BJ (cell line): ENCODE data around the gene FUCA1. TPM values are rescaled to one million over a fixed set of nuclear protein-coding genes. Genes with fewer than 3 reads are reported as not detected.
"Not testable (repeated sequence)": the region's sequence is repeated elsewhere in the genome, so short reads cannot be mapped to it uniquely, and the experiment has no call there.

Experiments
- CTCF ChIA-PET: fragments of 350-600 bp; formaldehyde crosslinking; extraction: SDS; loops from one replicate; lab custom pipeline; 2021; ENCODE audit warnings: antibody characterized with exemption, inconsistent platforms; lab: Yijun Ruan, JAX
- POLR2A ChIA-PET: fragments of 300-600 bp; sonication (Branson Sonifier 250); formaldehyde crosslinking; extraction: SDS; loops from one replicate; lab custom pipeline; 2021; ENCODE audit warnings: antibody characterized with exemption; lab: Charles Lee
- DNase-seq: peaks from one replicate; pipeline ENCODE4 v3.0.0-alpha.2; 2011; ENCODE audit warnings: low read depth
- H3K27me3 ChIP-seq: 2 replicates; pipeline ENCODE4 v1.6.0; 2011; ENCODE audit warnings: low read length; ENCODE audit not compliant: control insufficient read depth, insufficient read depth
- H3K36me3 ChIP-seq: 2 replicates; pipeline ENCODE4 v1.5.1; 2011; ENCODE audit warnings: low read length; ENCODE audit not compliant: control insufficient read depth, insufficient read depth
- H3K4me3 ChIP-seq: 2 replicates; pipeline ENCODE4 v1.5.1; 2011; ENCODE audit warnings: low read depth, mild to moderate bottlenecking, control low read depth, low read length
- polyA plus RNA-seq: library from polyadenylated mRNA; depleted of rRNA; stranded (reverse); fragments of >200 nt; gene quantifications from 2 replicates; pipeline ENCODE4 v1.2.3, GENCODE V29; 2011
- TF ChIP-seq, protein P1 (sequence below): IDR thresholded peaks from 2 replicates; pipeline ENCODE4 v1.5.1; 2011; ENCODE audit warnings: low read depth, mild to moderate bottlenecking, control low read depth, inconsistent platforms, low read length, moderate library complexity; ENCODE audit not compliant: insufficient read depth

Gene FUCA1
- polyA plus RNA-seq, 1 experiment = 12.5 TPM

DNA sequence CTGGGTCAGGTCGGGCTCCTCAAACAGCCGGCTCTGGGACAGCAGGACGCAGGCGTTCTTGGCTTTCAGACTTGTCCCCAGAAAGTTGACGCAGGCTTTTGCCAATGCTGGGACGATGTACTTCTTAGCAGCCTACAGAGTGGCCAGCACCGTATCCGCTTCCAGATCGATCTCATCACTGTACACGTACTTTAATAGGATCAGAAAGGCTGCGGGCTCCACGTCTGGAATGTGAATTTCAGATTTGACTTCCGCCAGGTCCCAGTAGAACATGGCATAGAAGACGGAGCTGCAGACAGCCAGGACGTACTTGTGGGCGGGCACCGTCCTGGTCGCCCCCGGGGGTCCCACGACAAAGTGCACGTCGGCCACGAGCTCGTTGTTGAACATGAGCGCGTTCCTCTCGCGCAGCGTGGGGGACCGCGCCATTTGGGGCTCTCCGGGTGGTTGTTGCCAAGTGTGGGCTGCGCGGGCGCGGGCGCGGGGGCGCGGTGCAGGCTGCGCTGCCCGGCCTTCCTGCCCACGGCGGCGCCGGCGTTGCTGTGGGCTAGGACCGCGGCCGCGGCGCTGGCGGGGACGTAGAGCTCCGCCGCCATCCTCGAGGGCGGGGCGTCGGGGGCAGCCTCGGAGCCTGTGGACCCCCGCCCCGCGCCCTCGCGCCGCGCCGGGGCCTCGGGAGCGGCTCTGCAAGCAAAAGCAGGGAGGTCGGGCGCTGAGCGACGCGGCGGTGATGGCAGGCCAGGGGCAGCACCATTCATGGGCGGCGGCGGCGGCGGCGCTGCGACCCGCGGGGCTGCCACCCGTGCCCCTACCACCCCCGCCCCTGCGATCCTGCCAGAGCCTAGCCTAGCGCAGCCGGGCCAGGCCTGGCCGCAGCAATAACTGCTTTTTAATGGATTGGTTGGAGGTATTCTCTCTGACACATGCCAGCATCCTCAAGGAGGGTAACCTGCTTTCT lies 34.5 kb upstream of the FUCA1 start:
- ChIA-PET CTCF (interaction anchor here (0.6 to 1.4 kb wide), 2 partner anchors 92 to 144 kb away, joined by 3 read pairs; no protein-coding TSS in a partner anchor), POLR2A (no interaction called here)

DNA sequence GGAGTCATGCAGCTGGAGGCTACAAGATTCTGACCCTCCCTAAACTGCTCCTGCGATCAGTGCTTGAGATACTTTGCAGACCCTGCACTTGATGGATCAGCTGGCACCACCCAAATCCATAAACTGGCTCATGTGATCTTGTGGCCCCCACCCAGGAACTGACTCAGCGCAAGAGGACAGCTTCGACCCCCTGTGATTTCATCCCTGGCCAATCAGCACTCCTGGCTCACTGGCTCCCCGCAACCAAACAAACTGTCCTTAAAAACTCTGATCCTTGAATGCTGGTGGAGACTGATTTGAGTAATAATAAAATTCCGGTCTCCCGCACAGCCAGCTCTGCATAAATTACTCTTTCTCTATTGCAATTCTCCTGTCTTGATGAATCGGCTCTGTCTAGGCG lies 31.9 kb upstream of the FUCA1 start:
- H3K27me3 ChIP-seq = peaks cover 28% of the 10 kb centered on the region
- H3K4me3 ChIP-seq, POLR2A ChIA-PET, DNase-seq, H3K36me3 ChIP-seq: not testable (repeated sequence)
- CTCF ChIA-PET = interaction anchor here (0.8 to 2.1 kb wide), 2 partner anchors 9 to 17 kb away, joined by 3 to 6 read pairs; no protein-coding TSS in a partner anchor

More for the DNA sequence above, 34.5 kb upstream of the FUCA1 start:
- TF ChIP-seq, protein P1, sequence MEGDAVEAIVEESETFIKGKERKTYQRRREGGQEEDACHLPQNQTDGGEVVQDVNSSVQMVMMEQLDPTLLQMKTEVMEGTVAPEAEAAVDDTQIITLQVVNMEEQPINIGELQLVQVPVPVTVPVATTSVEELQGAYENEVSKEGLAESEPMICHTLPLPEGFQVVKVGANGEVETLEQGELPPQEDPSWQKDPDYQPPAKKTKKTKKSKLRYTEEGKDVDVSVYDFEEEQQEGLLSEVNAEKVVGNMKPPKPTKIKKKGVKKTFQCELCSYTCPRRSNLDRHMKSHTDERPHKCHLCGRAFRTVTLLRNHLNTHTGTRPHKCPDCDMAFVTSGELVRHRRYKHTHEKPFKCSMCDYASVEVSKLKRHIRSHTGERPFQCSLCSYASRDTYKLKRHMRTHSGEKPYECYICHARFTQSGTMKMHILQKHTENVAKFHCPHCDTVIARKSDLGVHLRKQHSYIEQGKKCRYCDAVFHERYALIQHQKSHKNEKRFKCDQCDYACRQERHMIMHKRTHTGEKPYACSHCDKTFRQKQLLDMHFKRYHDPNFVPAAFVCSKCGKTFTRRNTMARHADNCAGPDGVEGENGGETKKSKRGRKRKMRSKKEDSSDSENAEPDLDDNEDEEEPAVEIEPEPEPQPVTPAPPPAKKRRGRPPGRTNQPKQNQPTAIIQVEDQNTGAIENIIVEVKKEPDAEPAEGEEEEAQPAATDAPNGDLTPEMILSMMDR = no peak
- no peak for DNase-seq
- H3K36me3 ChIP-seq = no peaks in the 10 kb centered on the region
- H3K4me3 ChIP-seq = no peak overlapping the region
- H3K27me3 ChIP-seq = peaks cover 23% of the 10 kb centered on the region

DNA sequence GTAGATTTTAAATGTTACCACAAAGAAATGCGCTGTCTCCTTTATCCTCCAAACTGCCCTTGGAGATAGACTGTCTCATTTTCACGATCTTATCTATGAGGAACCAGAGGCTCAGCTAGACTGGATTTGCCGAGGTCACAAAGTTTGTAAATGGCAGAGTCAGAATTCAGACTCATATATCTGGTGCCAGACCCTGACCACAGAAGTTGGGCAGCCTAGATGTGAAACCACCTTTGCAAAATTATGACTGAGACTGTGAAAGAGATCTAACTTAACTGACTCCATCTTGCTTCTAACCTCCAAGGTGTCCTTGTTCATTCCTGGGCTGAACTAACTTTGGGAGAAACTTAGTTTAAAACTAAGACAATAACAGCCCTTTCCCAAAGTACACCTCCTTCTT lies 31.0 kb upstream of the FUCA1 start:
- Histone ChIP-seq H3K27me3 (peaks cover 23% of the 10 kb centered on the region), H3K36me3 (no peaks in the 10 kb centered on the region), H3K4me3 (no peak overlapping the region)
- no peak for DNase-seq
- ChIA-PET CTCF (interaction anchor here (0.6 kb wide), 1 partner anchor 90 kb away, joined by 3 read pairs; no protein-coding TSS in a partner anchor), POLR2A (no interaction called here)
- TF ChIP-seq, protein P1 = no peak

DNA sequence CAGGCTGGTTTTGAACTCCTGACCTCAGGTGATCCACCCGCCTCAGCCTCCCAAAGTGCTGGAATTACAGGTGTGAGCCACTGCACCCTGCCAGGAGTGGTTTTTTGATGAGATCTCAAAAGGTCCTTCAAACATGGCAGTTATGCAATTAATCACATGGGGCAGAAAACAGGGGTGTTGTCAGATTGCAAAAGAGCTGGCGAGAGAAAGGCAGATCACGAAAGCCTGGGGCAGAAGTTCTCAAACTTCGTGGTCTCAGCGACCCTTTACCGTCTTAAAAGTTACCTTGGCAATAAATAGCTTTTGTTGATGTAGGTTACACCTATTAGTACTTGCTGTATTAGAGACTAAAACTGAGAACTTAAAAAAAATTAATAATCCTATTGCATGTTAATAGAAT lies 29.0 kb upstream of the FUCA1 start:
- Histone ChIP-seq H3K27me3 (peaks cover 15% of the 10 kb centered on the region), H3K4me3 (no peak overlapping the region), H3K36me3 (no peaks in the 10 kb centered on the region)
- DNase-seq = no peak
- ChIA-PET POLR2A (no interaction called here), CTCF (interaction anchor here (0.9 to 1.0 kb wide), 3 partner anchors 9 to 87 kb away, joined by 3 read pairs; no protein-coding TSS in a partner anchor)
- TF ChIP-seq, protein P1 = no peak

DNA sequence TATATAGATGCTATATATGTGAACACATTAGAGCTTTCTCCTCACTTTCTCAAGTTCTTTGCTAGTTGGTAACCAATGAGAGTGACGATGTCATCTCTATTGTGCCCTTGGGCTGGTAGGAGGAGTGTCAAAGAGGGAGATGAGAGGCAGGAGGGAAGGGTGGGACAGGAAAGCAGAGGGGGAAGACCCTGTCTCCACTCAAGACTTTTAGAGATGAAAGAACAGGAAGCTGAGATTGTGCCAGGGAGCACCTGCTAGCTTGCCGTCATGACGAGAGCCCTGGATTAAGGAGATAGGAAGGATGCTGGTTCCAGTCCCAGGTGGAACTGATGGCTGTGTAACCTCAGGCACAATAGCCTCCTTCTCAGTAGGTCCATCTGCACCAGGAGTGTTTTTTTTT lies 28.4 kb upstream of the FUCA1 start:
- Histone ChIP-seq H3K27me3 (peaks cover 11% of the 10 kb centered on the region), H3K4me3 (no peak overlapping the region), H3K36me3 (no peaks in the 10 kb centered on the region)
- no peak for DNase-seq
- ChIA-PET POLR2A (no interaction called here), CTCF (interaction anchor here (0.9 to 1.1 kb wide), 3 partner anchors 27 to 87 kb away, joined by 3 read pairs; no protein-coding TSS in a partner anchor)
- TF ChIP-seq, protein P1 = no peak
